ENCODE data around the gene MGLL. TPM values are rescaled to one million over a fixed set of nuclear protein-coding genes. Genes with fewer than 3 reads are reported as not detected.

MGLL gene
- total RNA-seq, 2 experiments from 2014 or later, result 2.1 to 3.6 TPM

- Mint-ChIP-seq H3K4me3 (no peak overlapping the region), H3K36me3 (peaks cover 1% of the 10 kb centered on the region), H3K9me3 (peaks cover 8% of the 10 kb centered on the region), H3K4me1 (peaks cover 3% of the 10 kb centered on the region), H3K27me3 (no peaks in the 10 kb centered on the region), H3K27ac (no peak overlapping the region)
- no peak for DNase-seq
- POLR2A ChIA-PET, result no interaction called here
- ATAC-seq (ENCODE audit: low read depth), result no peak
Measured at GRCh38 chr3:127777921-127778656, 44.2 kb downstream of the MGLL start.

DNA sequence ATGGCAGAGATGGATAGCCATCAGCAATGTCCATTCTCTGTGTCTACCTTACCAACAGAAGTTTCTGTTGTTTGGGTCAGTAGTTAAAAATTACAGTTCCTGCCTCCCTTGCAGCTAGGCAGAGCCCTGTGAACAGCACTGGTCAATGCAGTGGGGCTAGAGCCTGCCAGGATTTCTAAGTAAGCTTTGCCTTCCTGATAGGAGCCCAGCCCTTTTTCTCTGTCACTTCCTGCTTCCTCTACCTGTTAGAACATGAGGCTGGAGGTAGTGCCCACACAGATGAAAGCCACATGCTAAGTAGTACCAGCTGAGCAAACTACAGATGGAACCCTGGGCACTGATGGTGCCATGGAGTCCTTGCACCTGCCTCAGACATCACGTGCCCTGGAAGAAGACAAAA lies 45.0 kb downstream of the MGLL start:
- POLR2A ChIA-PET, result no interaction called here
- Mint-ChIP-seq H3K9me3 (peaks cover 8% of the 10 kb centered on the region), H3K4me3 (no peak overlapping the region), H3K4me1 (peaks cover 3% of the 10 kb centered on the region), H3K27ac (no peak overlapping the region), H3K27me3 (no peaks in the 10 kb centered on the region), H3K36me3 (peaks cover 1% of the 10 kb centered on the region)
- ATAC-seq (ENCODE audit: low read depth), result no peak
- DNase-seq, result no peak

GRCh38 chr3:127776347-127776746 lies 46.0 kb downstream of the MGLL start:
- POLR2A ChIA-PET, result no interaction called here
- ATAC-seq (ENCODE audit: low read depth) (no peak), DNase-seq (no peak)
- Mint-ChIP-seq H3K36me3 (peaks cover 1% of the 10 kb centered on the region), H3K27me3 (no peaks in the 10 kb centered on the region), H3K27ac (no peak overlapping the region), H3K9me3 (peaks cover 8% of the 10 kb centered on the region), H3K4me1 (peaks cover 3% of the 10 kb centered on the region), H3K4me3 (no peak overlapping the region)

GRCh38 chr3:127775398-127776109 lies 46.8 kb downstream of the MGLL start:
- peaks cover 1% of the 10 kb centered on the region for H3K36me3 Mint-ChIP-seq
- ATAC-seq (ENCODE audit: low read depth) (no peak), DNase-seq (no peak)
- POLR2A ChIA-PET, result no interaction called here
- H3K9me3 Mint-ChIP-seq, result peaks cover 8% of the 10 kb centered on the region
- no peaks in the 10 kb centered on the region for H3K27me3 Mint-ChIP-seq
- H3K4me1 Mint-ChIP-seq, result peaks cover 3% of the 10 kb centered on the region
- H3K27ac Mint-ChIP-seq, result no peak overlapping the region
- H3K4me3 Mint-ChIP-seq, result no peak overlapping the region

DNA sequence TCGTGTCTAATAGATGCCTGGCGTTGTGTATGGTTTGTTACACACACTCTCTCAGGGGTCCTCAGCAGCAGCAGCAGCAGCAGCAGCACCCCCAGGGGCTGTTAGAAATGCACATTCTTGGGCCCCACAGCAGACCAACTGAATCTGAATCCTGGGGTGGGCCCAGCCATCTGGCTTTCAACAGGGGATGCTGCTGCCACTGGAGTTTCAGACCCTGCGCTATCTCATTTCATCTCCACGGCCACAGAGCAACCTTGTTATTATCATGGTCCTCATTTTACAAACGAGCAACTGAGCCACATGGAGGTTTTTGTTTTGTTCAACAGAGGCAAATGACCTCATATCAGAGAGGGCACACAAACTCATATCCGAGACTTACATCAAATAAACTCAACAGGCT lies 47.7 kb downstream of the MGLL start:
- Mint-ChIP-seq H3K27me3 (peaks cover 2% of the 10 kb centered on the region), H3K4me3 (no peak overlapping the region), H3K9me3 (peaks cover 8% of the 10 kb centered on the region), H3K27ac (no peak overlapping the region), H3K36me3 (peaks cover 1% of the 10 kb centered on the region), H3K4me1 (peaks cover 3% of the 10 kb centered on the region)
- DNase-seq (no peak), ATAC-seq (ENCODE audit: low read depth) (no peak)
- POLR2A ChIA-PET, result no interaction called here

DNA sequence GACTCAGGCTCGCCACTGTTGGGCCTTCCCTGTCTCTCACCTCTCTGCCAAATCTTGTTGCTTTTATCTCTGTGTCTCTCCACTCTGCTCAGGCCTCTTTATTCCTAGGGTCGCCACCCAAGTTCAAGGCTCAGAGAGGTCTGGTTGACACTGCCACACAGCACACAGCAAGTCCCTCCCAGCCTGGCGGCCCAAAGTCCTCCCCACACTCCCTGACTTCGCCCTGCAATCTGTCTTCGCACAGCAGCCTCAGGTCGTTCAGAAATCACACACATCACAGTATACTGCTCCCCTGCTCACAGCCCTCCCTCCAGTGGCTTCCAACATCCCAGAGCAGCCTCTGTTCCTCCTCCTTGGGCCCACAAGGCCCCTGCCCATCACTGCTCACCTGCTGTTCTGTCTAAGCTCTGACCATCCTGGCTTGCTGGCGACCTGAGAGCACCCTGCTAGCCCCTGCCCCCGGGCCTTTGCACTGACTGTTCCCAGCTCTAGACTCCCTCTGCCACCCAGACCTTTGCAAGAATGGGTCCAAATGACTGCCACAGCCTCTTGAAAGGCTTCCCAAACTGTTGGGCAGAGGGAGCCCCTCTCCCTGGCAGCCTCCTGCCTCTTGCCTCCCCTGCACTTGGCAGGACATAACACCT lies 48.4 kb downstream of the MGLL start:
- Mint-ChIP-seq H3K4me3 (no peak overlapping the region), H3K9me3 (peaks cover 8% of the 10 kb centered on the region), H3K27me3 (peaks cover 2% of the 10 kb centered on the region), H3K27ac (no peak overlapping the region), H3K4me1 (peaks cover 3% of the 10 kb centered on the region), H3K36me3 (peaks cover 1% of the 10 kb centered on the region)
- ATAC-seq (ENCODE audit: low read depth), result no peak
- POLR2A ChIA-PET, result no interaction called here
- no peak for DNase-seq

DNA sequence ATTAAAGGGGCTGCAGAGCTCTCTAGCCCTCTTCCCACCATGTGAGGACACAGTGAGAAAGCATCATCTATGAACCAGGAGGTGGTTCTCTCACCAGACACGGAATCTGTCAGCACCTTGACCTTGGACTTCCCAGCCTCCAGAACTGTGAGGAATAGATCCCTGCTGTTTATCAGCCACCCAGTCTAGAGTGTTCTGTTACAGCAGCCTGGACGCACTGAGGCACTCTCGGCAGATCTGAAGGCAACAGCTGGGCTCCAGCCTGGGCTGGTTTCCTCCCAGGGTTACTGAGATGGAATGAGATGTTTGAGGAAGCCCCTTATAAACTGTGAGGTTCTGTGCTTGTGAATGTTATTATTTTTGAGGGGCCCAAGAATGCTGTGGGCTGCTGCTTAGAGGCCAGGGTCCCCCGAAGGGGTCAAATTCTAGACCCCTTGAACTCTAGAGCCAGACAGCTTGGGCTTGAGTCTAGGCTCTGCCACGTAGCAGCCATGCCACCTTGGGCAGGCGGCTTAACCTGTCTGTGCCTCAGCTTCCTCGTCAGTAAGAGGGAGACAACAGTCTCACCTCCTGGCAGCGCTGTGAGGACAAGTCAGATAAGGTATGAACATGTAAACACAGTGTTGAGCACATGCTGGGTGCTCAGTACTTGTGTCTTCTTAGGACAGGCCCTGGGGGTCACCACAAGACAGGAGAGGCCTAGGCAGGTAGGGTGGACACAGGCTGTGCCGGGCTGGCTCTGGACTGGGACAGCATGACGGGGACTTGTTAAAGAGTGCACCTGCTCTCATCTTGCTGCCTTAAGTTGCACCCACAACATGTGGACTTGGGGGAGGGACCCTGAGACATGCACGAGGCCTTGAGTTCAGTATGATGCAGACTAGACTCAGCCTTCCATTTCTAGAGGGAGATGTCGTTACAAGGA lies 49.2 kb downstream of the MGLL start:
- peaks cover 8% of the 10 kb centered on the region for H3K9me3 Mint-ChIP-seq
- H3K4me3 Mint-ChIP-seq, result no peak overlapping the region
- peaks cover 3% of the 10 kb centered on the region for H3K4me1 Mint-ChIP-seq
- POLR2A ChIA-PET, result no interaction called here
- no peak overlapping the region for H3K27ac Mint-ChIP-seq
- H3K36me3 Mint-ChIP-seq, result peaks cover 1% of the 10 kb centered on the region
- peaks cover 2% of the 10 kb centered on the region for H3K27me3 Mint-ChIP-seq
- DNase-seq (no peak), ATAC-seq (ENCODE audit: low read depth) (no peak)

DNA sequence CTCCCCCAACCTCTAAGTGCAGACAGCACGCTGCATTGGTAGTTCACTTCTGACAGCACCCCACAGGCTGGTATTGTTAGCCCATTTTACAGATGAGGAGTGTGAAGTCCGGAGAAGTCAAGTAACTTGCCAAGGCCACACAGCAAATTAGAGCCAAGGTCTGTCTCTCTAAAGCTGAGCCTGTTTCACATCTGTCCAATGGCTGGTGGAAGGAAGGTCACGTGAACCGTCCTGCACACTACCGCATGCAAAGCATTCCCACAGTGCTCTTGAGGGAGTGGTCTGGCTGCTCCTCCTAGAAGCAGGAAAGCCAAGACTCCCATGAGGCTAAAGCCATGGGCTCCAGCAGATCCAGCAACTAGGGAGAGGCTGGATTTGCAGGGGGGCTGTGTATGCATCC lies 50.0 kb downstream of the MGLL start:
- peaks cover 3% of the 10 kb centered on the region for H3K4me1 Mint-ChIP-seq
- no peak overlapping the region for H3K4me3 Mint-ChIP-seq
- H3K9me3 Mint-ChIP-seq, result peaks cover 5% of the 10 kb centered on the region
- H3K36me3 Mint-ChIP-seq, result peaks cover 1% of the 10 kb centered on the region
- peaks cover 2% of the 10 kb centered on the region for H3K27me3 Mint-ChIP-seq
- POLR2A ChIA-PET, result no interaction called here
- no peak for ATAC-seq (ENCODE audit: low read depth)
- H3K27ac Mint-ChIP-seq, result no peak overlapping the region
- DNase-seq, result no peak

- H3K36me3 Mint-ChIP-seq, result no peaks in the 10 kb centered on the region
- peaks cover 2% of the 10 kb centered on the region for H3K4me1 Mint-ChIP-seq
- H3K9me3 Mint-ChIP-seq, result peaks cover 3% of the 10 kb centered on the region
- POLR2A ChIA-PET, result no interaction called here
- no peak overlapping the region for H3K4me3 Mint-ChIP-seq
- peaks cover 4% of the 10 kb centered on the region for H3K27me3 Mint-ChIP-seq
- no peak overlapping the region for H3K27ac Mint-ChIP-seq
- DNase-seq (no peak), ATAC-seq (ENCODE audit: low read depth) (no peak)
Measured at GRCh38 chr3:127771746-127772145, 50.6 kb downstream of the MGLL start.

DNA sequence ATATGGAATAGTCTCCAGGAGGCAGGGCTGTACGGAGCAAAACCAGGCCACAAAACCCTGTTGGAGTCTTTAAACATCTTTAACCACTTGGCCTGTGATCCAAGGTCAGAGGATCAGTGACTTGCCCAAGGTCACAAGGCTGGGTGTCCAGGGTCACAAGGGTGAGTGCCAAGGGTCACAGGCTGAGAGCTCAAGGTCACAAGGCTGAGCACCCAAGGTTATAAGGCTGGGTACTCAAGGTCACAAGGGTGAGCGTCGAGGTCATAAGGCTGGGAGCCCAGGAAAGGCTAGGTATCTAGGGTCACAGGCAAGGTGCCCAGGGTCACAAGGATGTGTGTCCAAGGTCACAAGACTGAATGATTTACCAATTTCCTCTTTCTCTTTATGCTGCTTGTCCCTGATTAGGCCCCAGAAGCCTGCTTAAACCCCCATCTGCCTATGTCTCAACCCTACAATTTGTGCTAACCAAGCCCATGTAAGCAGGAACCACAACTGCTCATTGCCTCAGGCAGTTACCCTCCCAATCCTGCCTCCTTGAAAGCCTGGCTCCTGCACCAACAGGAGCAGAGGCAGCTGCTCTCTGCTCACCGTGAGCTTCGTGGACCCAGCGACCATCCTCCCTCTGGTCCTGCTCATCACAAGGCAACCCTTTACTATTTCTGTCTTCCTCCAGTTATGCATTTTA lies 51.5 kb downstream of the MGLL start:
- H3K4me1 Mint-ChIP-seq, result peaks cover 2% of the 10 kb centered on the region
- DNase-seq, result no peak
- H3K27ac Mint-ChIP-seq, result no peak overlapping the region
- peaks cover 2% of the 10 kb centered on the region for H3K9me3 Mint-ChIP-seq
- no peak overlapping the region for H3K4me3 Mint-ChIP-seq
- H3K36me3 Mint-ChIP-seq, result no peaks in the 10 kb centered on the region
- H3K27me3 Mint-ChIP-seq, result peaks cover 5% of the 10 kb centered on the region
- ATAC-seq (ENCODE audit: low read depth), result no peak
- POLR2A ChIA-PET, result no interaction called here

- H3K4me1 Mint-ChIP-seq, result peaks cover 4% of the 10 kb centered on the region
- DNase-seq (no peak), ATAC-seq (ENCODE audit: low read depth) (no peak)
- no peaks in the 10 kb centered on the region for H3K36me3 Mint-ChIP-seq
- peaks cover 2% of the 10 kb centered on the region for H3K9me3 Mint-ChIP-seq
- POLR2A ChIA-PET, result no interaction called here
- H3K27me3 Mint-ChIP-seq, result peaks cover 5% of the 10 kb centered on the region
- no peak overlapping the region for H3K4me3 Mint-ChIP-seq
- no peak overlapping the region for H3K27ac Mint-ChIP-seq
Measured at GRCh38 chr3:127769284-127770081, 52.8 kb downstream of the MGLL start.

GRCh38 chr3:127768346-127769008 lies 53.8 kb downstream of the MGLL start:
- Mint-ChIP-seq H3K9me3 (peaks cover 2% of the 10 kb centered on the region), H3K27me3 (peaks cover 5% of the 10 kb centered on the region), H3K4me3 (no peak overlapping the region), H3K4me1 (peaks cover 4% of the 10 kb centered on the region), H3K36me3 (no peaks in the 10 kb centered on the region), H3K27ac (no peak overlapping the region)
- DNase-seq (no peak), ATAC-seq (ENCODE audit: low read depth) (no peak)
- POLR2A ChIA-PET, result no interaction called here

Measured in activated naive CD8-positive, alpha-beta T cell treated with anti-CD3 and anti-CD28 coated beads, Interleukin-2, amount 10 ng/mL, durations not matched to agents 7 days and 5 days (primary cell).